NCI-H446 (cell line): ENCODE results near the gene ADGRB2.
A peak's percentile ranks its signal among the peaks of the same experiment; 100 is the strongest.

Experiments used
- DNase-seq, 2 experiments: peaks; one replicate each; lab custom pipeline; 2025; lab: John Stamatoyannopoulos, UW

ADGRB2 gene

GRCh38 chr1:31763671-31764311, 349 bp downstream of the ADGRB2 start:
- DNase-seq, result no peak

- peak; percentile 67 to 86 for DNase-seq
Measured at GRCh38 chr1:31762726-31763670, 1.1 kb downstream of the ADGRB2 start.

DNA sequence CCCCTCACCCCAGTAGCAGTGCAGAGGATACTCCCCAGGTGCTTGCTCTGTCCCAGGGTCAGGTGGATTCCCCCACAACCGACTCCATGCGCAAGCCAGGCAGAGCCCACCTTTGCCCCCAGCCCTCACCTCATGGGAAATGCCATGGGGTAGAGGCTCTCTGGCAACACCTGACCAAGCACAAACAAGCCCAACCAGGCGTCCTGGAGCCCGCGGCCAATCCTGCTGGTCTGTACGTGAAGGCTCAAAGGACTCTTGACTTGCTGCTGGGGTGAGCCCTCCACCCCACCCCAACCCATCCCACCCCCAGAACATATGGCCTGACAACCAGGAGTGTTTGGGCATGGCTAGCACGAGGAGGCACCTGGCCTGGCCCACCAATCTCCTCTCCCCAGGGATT, 1.8 kb downstream of the ADGRB2 start:
- no peak for DNase-seq

GRCh38 chr1:31761883-31762282, 2.3 kb downstream of the ADGRB2 start:
- DNase-seq, result no peak

DNA sequence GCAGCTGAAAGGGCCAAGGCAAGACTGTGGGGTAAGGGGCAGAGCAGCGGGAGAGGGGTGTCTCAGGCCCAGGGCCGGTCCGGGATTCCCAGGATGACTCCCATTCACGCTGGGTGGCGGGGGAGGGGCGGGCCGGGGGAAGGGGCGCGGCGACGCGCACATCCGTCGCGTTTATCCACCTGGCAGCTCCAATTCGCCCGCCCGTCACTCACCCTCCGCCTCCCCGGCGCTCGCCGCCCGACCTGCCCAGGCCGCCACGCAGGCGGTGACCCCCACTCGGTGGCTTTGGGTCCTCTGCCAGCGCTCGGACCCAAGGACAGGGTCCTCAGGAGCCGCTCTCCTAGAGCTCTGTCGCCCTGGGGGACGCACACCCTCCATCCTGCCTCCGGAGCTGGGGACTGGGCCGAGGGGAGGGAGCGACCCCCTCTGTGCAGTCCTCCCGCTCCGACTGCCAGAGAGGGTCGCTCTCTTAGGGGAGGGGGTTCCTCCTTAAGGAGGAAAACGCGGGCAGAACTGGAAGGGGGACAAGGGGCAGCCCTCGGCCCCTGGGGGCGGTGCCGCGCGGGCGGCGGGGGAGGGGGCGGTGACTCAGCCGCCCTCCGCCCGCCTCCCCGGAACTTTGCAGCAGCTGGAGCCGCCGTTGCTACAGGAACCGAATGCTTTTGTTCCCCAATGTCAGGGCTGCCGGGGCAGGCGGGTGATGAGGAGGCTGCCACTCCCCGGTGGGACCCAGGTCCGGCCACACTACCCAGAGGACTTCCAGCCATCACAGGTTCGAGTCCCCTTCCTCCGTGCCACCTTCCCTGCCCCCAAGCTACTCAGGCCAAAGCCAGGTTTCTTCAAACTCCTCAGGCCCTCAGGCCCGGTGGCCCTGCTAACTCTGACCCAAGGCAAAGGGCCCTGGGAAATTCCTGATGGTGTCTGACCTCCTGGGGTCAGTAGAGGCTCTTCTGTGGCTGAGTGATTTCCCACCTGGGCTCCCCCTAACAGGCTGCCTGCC, 3.4 kb downstream of the ADGRB2 start:
- DNase-seq, result peak in 1 of 2 experiments; percentile 23

DNA sequence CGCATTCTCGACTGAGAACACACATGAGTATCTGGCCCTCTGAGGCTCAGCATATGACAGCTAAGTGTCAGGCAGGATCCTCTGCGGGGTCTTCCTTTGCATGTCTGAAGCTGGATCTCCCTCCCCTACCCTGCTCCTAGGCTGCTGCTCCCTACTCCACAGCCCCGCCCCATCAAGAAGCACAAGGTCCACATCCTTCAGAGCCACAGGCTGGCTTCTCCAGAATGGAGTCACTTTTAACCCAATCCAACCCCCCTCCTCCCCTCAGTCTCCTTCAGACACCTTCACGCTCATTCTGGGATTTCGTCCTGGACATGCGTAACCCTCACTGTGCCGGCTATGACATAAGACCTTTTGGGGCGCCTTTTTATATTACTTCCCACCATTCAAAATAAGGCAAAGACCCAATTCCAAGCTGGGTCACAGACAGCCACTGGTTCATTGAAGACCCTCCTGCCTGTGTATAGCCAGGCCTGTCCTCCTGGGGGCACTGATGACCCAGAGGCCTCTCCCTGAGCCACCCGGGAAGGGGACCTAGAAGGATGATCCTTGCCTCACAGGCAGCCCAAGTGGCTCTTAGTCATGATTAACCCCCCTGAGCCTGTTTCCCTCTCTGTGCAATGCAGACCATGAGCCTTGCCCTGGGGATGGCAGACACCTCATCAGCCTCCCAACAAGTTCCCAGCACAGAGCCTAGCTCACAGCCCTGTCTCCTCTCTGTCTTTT, 4.7 kb downstream of the ADGRB2 start:
- no peak for DNase-seq

- DNase-seq, result no peak
Measured at GRCh38 chr1:31758823-31759222, 5.3 kb downstream of the ADGRB2 start.

GRCh38 chr1:31757989-31758388, 6.2 kb downstream of the ADGRB2 start:
- DNase-seq, result no peak

DNA sequence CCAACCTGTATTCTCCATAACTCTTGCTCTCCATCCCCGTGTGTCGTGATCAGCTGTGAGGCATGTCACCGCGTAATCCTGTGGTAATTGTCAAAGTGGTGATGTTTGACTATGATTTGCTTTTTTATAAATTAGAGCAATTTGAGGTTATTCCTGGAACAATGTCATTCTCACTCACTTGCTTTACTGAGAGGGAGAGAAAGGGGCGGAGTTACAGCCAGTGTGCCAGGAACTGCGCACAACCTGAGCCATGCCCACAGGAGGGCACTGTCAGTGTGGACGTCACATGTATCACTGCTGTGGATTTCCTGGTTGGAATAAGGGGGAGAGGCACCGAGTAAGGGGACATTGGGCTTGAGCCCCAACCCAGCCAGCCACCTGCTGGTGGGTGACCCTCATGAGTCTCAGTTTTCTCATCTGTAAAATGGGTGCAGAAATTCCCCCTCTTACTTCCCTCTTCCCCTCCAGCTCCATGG, 6.9 kb downstream of the ADGRB2 start:
- DNase-seq, result no peak

DNA sequence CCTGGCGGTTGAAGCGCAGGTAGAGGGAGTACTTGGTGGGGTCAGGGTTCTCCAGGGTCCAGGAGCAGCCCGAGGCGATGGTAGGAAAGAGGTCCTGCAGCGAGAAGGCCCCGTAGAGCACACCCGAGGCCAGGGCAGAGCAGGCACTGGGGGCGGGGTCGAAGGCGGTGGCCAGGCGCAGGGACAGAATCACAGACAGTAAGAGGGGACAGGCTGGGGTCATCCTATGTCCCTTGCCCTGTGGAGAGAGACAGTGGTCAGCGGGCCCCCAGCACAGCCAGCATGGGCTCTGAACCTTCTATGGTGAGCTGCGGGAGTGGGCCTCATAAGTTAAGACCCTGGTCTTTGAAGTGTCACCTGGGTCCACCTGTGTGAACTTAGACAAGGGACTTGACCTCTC, 7.6 kb downstream of the ADGRB2 start:
- no peak for DNase-seq

DNA sequence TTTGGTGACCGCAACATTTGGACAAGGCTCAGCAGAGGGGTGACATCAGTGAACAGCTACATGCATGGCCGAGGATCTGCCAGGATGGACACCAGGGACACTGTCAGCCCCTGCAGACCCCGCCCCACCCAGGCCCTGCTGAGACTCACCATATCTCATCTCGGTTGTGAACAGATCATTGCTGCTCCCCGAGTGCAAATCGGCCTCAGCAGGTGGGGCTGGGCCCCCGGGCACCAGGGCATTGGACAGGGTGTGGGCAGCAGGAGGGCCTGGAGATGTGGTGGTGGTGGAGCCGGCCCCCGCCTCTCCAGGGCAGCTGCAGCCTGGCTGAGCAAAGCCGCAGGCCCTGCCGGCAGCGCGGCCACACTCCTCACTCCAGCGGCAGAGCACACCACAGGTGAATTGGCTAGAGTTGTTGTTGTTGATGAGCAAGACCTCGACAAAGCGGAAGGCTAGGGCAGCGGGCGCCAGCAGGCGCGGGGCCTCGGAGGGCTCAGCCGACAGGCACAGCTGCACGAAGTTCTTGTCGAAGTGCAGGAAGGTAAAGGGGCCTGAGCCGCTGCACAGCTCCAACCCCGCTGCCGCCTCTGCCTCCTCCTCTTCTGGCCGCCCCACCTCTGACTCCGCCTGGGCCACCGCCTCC, 8.2 kb downstream of the ADGRB2 start:
- no peak for DNase-seq

DNA sequence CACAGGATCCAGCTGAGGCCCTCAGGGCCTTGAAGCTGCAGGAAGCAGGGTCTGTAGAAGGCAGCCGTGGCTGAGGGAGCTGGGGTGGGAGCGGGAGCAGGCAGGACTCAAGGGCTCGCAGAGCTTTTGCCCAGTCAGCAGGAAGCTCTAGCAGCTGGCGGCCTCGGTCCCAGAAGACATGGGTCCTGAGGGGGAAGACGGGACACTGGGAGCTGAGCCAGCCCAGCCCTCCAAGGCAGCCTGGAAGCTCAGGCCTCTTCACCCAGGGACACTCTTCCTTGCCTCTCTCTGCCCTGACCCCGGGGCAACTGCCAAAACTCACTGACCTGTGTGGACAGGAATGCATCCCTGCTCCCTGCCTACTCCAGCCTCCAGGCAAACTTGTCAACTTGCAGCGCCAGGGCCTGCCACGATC, 8.9 kb downstream of the ADGRB2 start:
- DNase-seq, result no peak

- DNase-seq, result no peak
Measured at GRCh38 chr1:31754397-31754796, 9.7 kb downstream of the ADGRB2 start.

DNA sequence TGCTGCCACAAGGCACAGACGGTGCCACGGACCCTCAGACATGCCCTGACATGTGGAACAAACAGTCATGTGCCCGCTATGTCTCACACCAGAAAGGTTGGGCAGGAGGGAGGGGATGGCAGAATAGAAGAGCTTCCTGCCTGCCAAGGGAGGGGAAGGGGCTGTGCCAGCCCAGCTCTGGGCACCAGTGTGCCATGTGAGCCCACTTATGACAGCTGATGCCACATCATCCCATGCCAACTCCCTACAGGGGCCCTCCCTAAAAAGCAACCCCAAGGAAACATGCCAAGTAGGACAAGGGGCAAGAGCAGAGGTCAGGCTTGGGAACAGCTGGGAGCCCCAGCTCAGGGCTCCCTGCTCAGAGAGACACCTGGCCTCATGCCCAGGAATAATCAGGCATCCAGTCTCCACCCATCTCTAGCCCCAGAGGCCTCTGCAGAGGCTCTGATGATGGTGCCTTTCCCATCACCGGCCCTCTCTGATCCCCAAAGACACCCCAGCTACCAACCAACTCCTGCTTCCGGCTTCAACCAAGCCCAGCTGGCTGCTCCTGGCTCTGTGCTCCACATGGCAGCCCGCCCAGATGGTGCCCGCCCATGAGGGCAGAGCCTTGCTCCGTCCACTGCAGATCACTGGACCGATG, 10.3 kb downstream of the ADGRB2 start:
- peak; percentile 94 to 96 for DNase-seq

- peak; percentile 46 to 74 for DNase-seq
Measured at GRCh38 chr1:31752952-31753475, 11.1 kb downstream of the ADGRB2 start.

- no peak for DNase-seq
Measured at GRCh38 chr1:31752258-31752657, 11.9 kb downstream of the ADGRB2 start.

- DNase-seq, result no peak
Measured at GRCh38 chr1:31751822-31752241, 12.3 kb downstream of the ADGRB2 start.

GRCh38 chr1:31750858-31751510, 13.2 kb downstream of the ADGRB2 start:
- DNase-seq, result no peak
